Adrenal gland (tissue), 5 donors: ENCODE results near the gene MAP2K6.

Experiments
- CTCF ChIP-seq, 6 experiments: fragments of 450-650 bp in 4 of 6; fragments of 200-600 bp in 2 of 6; sonication (generic) in 1 of 6; IDR thresholded peaks; 1 replicate in 5 of 6; 2 replicates in 1 of 6; pipeline versions ENCODE4 v1.5.1 to v1.8.0; 2016 to 2021; ENCODE audit warnings: antibody characterized with exemption in 6 of 6, mild to moderate bottlenecking in 2 of 6, moderate library complexity in 1 of 6
- POLR2A ChIP-seq, 2 donors: fragments of 450-650 bp; IDR thresholded peaks; one replicate each; pipeline ENCODE4 v1.6.1; 2017; ENCODE audit warnings: antibody characterized with exemption in 2 of 2, mild to moderate bottlenecking in 2 of 2, moderate library complexity in 1 of 2
- donor health status: DM: no; HTN: no; CAD: no.

- TF ChIP-seq CTCF (IDR thresholded peaks at IDR 0.05) (no peak), POLR2A (IDR thresholded peaks at IDR 0.05) (no peak)
Observed at GRCh38 chr17:69575346-69575761, 160.9 kb downstream of the MAP2K6 start.
